ENCODE data around the gene GABRR2. TPM values are rescaled to one million over a fixed set of nuclear protein-coding genes. Genes with fewer than 3 reads are reported as not detected.
A peak's percentile ranks its signal among the peaks of the same experiment; 100 is the strongest.

Gene GABRR2
- total and polyA plus RNA-seq, 10 of the 15 experiments (the other 5 are each of a cell fraction or from before 2014, with no cell fraction given): 0.16 to 0.72 (median 0.32) TPM; not detected in 2

- TF ChIP-seq SMARCA5 (IDR thresholded peaks at IDR 0.05): 0 out of 2 replicates have a peak, but pooled peaks have one; percentile 5
- no peak for TF ChIP-seq ESRRA (IDR thresholded peaks at IDR 0.05; ENCODE audit: low read length)
- TF ChIP-seq BMI1 (IDR thresholded peaks at IDR 0.05; ENCODE audit: borderline replicate concordance): peak; percentile 83
- peak; percentile 91 for TF ChIP-seq ATF2 (IDR thresholded peaks at IDR 0.05; ENCODE audit: low read length)
- peak in 1 of 2 experiments; percentile 66; a peak in 1 of 4 replicates for TF ChIP-seq ETV6 (conservative IDR thresholded peaks at IDR 0.05 in 1 of 2, IDR thresholded peaks at IDR 0.05 in 1 of 2; ENCODE audit: borderline replicate concordance in 1 of 2, low read depth in 1 of 2)
- TF ChIP-seq EED (IDR thresholded peaks at IDR 0.05; ENCODE audit: low read depth): peak; percentile 98
- peak; percentile 99 for TF ChIP-seq CBFB (IDR thresholded peaks at IDR 0.05; ENCODE audit: low read depth)
- peak; percentile 98 for TF ChIP-seq IKZF2 (IDR thresholded peaks at IDR 0.05)
- TF ChIP-seq CEBPZ (IDR thresholded peaks at IDR 0.05; ENCODE audit: low read depth, low read length): no peak
- TF ChIP-seq RELB (IDR thresholded peaks at IDR 0.05; ENCODE audit: low read depth): peak; percentile 93
- peak; percentile 79; the same call in 1 of the 2 replicates for TF ChIP-seq CBX5 (IDR thresholded peaks at IDR 0.05; ENCODE audit: low read depth)
- TF ChIP-seq PKNOX1 (IDR thresholded peaks at IDR 0.05): peak; percentile 93
- TF ChIP-seq MTA2 (IDR thresholded peaks at IDR 0.05; ENCODE audit: low read depth): peak; percentile 92
- TF ChIP-seq ATF7 (IDR thresholded peaks at IDR 0.05; ENCODE audit: low read depth): peak; percentile 87
Measured at GRCh38 chr6:89297695-89298351, 17.3 kb downstream of the GABRR2 start (continued).
